Spleen (tissue), 11 donors: ENCODE data around the gene SLC39A1. TPM values are rescaled to one million over a fixed set of nuclear protein-coding genes. Genes with fewer than 3 reads are reported as not detected.
"Not testable (repeated sequence)": the region's sequence is repeated elsewhere in the genome, so short reads cannot be mapped to it uniquely, and the experiment has no call there.

Experiments
- DNase-seq: peaks from one replicate; pipeline ENCODE4 v3.0.0-alpha.2; 2020
- H3K27ac ChIP-seq, 8 donors: fragments of 200-600 bp; sonication (generic) in 7 of 8; 1 replicate in 4 of 8; 2 replicates in 4 of 8; pipeline versions ENCODE4 v1.5.0 to v1.8.0; 2016 to 2021; ENCODE audit warnings: inconsistent platforms in 4 of 8, mild to moderate bottlenecking in 4 of 8, moderate library complexity in 1 of 8
- H3K27me3 ChIP-seq, 7 donors: fragments of 200-600 bp; sonication (generic) in 6 of 7; replicated peaks in 1 of 7; 1 replicate in 4 of 7; 2 replicates in 3 of 7; pipeline versions ENCODE4 v1.5.0 to v1.8.0; 2016 to 2021; ENCODE audit warnings: inconsistent platforms in 3 of 7, mild to moderate bottlenecking in 1 of 7
- H3K36me3 ChIP-seq, 6 donors: fragments of 200-600 bp; sonication (generic) in 5 of 6; 1 replicate in 4 of 6; 2 replicates in 2 of 6; pipeline versions ENCODE4 v1.5.0 to v1.8.0; 2016 to 2021; ENCODE audit warnings: inconsistent platforms in 2 of 6
- H3K4me1 ChIP-seq, 6 donors: fragments of 200-600 bp; sonication (generic) in 5 of 6; 1 replicate in 3 of 6; 2 replicates in 3 of 6; pipeline versions ENCODE4 v1.5.0 to v1.8.0; 2016 to 2021; ENCODE audit warnings: inconsistent platforms in 3 of 6
- H3K4me3 ChIP-seq, 8 donors: fragments of 200-600 bp; sonication (generic) in 7 of 8; 1 replicate in 4 of 8; 2 replicates in 4 of 8; pipeline versions ENCODE4 v1.5.0 to v1.8.0; 2016 to 2021; ENCODE audit warnings: inconsistent platforms in 4 of 8, mild to moderate bottlenecking in 4 of 8, moderate library complexity in 2 of 8
- H3K9me3 ChIP-seq, 8 donors: fragments of 200-600 bp; sonication (generic) in 7 of 8; 1 replicate in 4 of 8; 2 replicates in 4 of 8; pipeline versions ENCODE4 v1.5.0 to v1.8.0; 2016 to 2021; ENCODE audit warnings: inconsistent platforms in 4 of 8
- POLR2A ChIP-seq, 3 donors: fragments of 450-650 bp; IDR thresholded peaks; one replicate each; pipeline ENCODE4 v1.5.1; 2017; ENCODE audit warnings: antibody characterized with exemption in 3 of 3, mild to moderate bottlenecking in 1 of 3
- POLR2AphosphoS5 ChIP-seq, 3 donors: sonication (generic); formaldehyde crosslinking; IDR thresholded peaks; one replicate each; pipeline ENCODE4 v1.5.1; 2017; ENCODE audit warnings: antibody characterized with exemption in 3 of 3
- WGBS, 5 donors: extraction: QIAGEN DNeasy Blood & Tissue Kit in 3 of 5; methylation state at CpG; one replicate each; pipeline versions ENCODE4 v1.1.5 to v1.1.7; 2013 to 2018; 5-methylcytosine and 5-hydroxymethylcytosine counted together
- intact Hi-C: fragments of 100-400 bp; cut with DNase I; formaldehyde crosslinking; loops from one replicate; pipeline ENCODE4 v1.15.0; 2023; ENCODE audit warnings: low total_unique reads
- polyA plus RNA-seq, 3 donors: library from polyadenylated mRNA; stranded (reverse); fragments of 200-250 nt; gene quantifications; one replicate each; pipeline ENCODE4 v1.2.1, GENCODE V29; 2013
- total RNA-seq, 7 donors: library from RNA; depleted of rRNA in 3 of 7; stranded (reverse); fragments of >200 nt in 3 of 7; fragmentation: NEBNext Ultra II Directional in 4 of 7; extraction: Animal tissue kit (Norgen Biotek cat#: 25700) in 4 of 7; gene quantifications; one replicate each; pipeline versions ENCODE4 v1.1.0 to v1.2.1, GENCODE V29; 2016 to 2021
- TF ChIP-seq, protein P1 (sequence below), 11 experiments: fragments of 200-600 bp in 7 of 11; fragments of 450-650 bp in 4 of 11; sonication (generic) in 4 of 11; IDR thresholded peaks in 8 of 11; conservative IDR thresholded peaks in 3 of 11; 1 replicate in 7 of 11; 2 replicates in 4 of 11; pipeline versions ENCODE4 v1.4.0 to v1.8.0; 2016 to 2021; ENCODE audit warnings: antibody characterized with exemption in 11 of 11, inconsistent platforms in 4 of 11, mild to moderate bottlenecking in 1 of 11
- donor health status: healthy with polysubstance abuse.
- donor health status: DM: no; HTN: no; CAD: no; lungs with moderate emphysema.
- donor health status: DM: no; HTN: no; CAD: no.
- donor health status: Bipolar disorder and iron deficiency.
- donor health status: healthy.
- donor health status: DM: no; HTN: no; CAD: no.
- donor health status: DM: yes; HTN: yes; CAD: no.

Gene SLC39A1
- total and polyA plus RNA-seq, 10 donors, result 23.6 to 88.4 (median 69.4) TPM

DNA sequence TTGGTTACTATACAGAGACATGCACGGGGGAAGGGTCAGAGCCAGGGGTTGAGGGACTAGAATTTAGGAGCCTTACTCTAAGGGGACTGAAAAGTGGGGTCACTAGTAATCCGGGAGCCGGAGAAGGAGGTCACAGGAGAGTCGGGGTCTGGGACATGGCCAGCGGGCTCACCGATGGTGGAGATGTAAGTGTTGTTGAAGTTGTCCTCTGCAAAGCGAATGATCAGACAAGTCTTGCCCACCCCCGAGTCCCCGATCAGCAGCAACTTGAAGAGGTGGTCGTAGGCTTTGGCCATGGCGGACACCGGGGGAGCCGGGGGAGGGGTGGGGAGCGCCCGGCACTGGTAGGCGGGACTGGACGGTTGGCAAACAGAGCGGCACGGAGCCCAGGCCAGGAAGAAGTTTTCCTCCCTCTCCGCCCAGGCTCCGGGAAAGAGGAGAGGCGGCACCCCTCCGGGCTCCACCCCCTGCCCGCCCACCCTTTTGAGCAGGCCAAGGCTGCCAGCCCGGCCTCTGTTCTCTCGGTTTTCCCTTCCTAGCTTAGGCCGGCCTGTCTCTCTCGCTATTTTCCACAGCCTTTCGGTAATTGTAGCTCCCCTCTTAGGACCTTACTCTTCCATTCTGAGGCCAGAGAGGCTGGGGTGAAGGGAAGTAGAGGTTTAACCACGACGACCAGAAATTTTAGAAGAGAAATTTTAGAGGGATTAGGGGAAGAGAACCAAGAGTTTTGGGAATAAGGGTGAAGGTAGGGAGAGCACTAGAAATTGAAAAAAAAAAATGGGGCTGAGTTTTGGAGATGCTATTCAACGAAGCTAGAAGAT lies 22.8 kb upstream of the SLC39A1 start, which contains the start of gene RAB13:
RAB13 (minus strand) TSS at position 399 of the 821 bp plus-strand sequence; CDS start at position 296, 103 bp downstream.
- intact Hi-C loops, result no loop called here
- Histone ChIP-seq H3K4me3 (peak within 1 kb of the TSS; percentile 29 to 72 (median 48)), H3K36me3 (peaks cover 0 to 16% (median 0%) of the 10 kb centered on the region in 6 donors), H3K27ac (peak within 1 kb of the TSS; percentile 66 to 91 (median 84)), H3K27me3 (no peaks in the 10 kb centered on the region), H3K9me3 (no peaks in the 10 kb centered on the region), H3K4me1 (peaks cover 21 to 75% (median 56%) of the 10 kb centered on the region in 6 donors)
- 4 to 12% (median 9%) methylated on average over 27 to 32 of the region's 32 CpGs for WGBS, 5 donors
- peak; percentile 88 for DNase-seq
- TF ChIP-seq POLR2A (IDR thresholded peaks at IDR 0.05) (peak in 1 of 3 donors; percentile 20), POLR2AphosphoS5 (IDR thresholded peaks at IDR 0.05) (peak; percentile 61 to 83 (median 83))
- TF ChIP-seq, protein P1, sequence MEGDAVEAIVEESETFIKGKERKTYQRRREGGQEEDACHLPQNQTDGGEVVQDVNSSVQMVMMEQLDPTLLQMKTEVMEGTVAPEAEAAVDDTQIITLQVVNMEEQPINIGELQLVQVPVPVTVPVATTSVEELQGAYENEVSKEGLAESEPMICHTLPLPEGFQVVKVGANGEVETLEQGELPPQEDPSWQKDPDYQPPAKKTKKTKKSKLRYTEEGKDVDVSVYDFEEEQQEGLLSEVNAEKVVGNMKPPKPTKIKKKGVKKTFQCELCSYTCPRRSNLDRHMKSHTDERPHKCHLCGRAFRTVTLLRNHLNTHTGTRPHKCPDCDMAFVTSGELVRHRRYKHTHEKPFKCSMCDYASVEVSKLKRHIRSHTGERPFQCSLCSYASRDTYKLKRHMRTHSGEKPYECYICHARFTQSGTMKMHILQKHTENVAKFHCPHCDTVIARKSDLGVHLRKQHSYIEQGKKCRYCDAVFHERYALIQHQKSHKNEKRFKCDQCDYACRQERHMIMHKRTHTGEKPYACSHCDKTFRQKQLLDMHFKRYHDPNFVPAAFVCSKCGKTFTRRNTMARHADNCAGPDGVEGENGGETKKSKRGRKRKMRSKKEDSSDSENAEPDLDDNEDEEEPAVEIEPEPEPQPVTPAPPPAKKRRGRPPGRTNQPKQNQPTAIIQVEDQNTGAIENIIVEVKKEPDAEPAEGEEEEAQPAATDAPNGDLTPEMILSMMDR (IDR thresholded peaks at IDR 0.05 in 8 of 11, conservative IDR thresholded peaks at IDR 0.05 in 3 of 11), result no peak

DNA sequence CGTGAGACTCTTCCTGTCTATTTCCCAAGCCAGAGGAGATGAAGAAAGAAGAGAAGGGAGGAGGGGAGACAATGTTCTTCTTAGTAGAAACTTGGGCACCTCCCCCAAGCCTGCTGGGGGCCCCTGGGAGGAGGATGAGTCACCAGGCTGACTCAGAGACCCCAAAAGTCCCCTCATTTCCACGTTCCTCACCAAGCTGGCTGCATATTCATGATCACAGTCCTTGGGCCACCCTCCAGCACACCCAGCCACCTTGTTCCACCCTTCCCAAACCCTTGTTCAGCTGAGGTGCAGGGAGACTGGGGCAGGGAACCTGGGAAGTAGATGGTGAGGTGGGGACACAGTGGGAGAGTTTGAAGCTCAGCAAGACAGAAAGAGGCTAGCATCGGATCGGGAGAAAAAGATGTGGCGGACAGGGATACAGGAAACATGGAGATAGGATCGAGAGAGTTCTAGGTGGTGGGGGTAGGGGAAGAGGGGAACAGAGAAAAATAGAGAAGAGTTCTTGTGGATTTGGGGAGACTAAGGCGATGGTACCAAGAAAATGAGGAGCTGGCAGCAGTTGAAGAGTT lies 22.1 kb upstream of the SLC39A1 start:
- peak overlapping the region; percentile 60 to 91 (median 84) for H3K27ac ChIP-seq
- intact Hi-C loops, result no loop called here
- TF ChIP-seq POLR2AphosphoS5 (IDR thresholded peaks at IDR 0.05), result no peak
- TF ChIP-seq POLR2A (IDR thresholded peaks at IDR 0.05), result no peak
- TF ChIP-seq, protein P1 (IDR thresholded peaks at IDR 0.05 in 8 of 11, conservative IDR thresholded peaks at IDR 0.05 in 3 of 11), result no peak
- WGBS, 5 donors, result 19 to 36% (median 27%) methylated on average over 7 of the region's 7 CpGs
- no peaks in the 10 kb centered on the region for H3K9me3 ChIP-seq
- H3K27me3 ChIP-seq, result no peaks in the 10 kb centered on the region
- peaks cover 24 to 80% (median 60%) of the 10 kb centered on the region in 6 donors for H3K4me1 ChIP-seq
- H3K36me3 ChIP-seq, result peaks cover 0 to 24% (median 0%) of the 10 kb centered on the region in 6 donors
- peak overlapping the region; percentile 29 to 72 (median 48) for H3K4me3 ChIP-seq
- no peak for DNase-seq

DNA sequence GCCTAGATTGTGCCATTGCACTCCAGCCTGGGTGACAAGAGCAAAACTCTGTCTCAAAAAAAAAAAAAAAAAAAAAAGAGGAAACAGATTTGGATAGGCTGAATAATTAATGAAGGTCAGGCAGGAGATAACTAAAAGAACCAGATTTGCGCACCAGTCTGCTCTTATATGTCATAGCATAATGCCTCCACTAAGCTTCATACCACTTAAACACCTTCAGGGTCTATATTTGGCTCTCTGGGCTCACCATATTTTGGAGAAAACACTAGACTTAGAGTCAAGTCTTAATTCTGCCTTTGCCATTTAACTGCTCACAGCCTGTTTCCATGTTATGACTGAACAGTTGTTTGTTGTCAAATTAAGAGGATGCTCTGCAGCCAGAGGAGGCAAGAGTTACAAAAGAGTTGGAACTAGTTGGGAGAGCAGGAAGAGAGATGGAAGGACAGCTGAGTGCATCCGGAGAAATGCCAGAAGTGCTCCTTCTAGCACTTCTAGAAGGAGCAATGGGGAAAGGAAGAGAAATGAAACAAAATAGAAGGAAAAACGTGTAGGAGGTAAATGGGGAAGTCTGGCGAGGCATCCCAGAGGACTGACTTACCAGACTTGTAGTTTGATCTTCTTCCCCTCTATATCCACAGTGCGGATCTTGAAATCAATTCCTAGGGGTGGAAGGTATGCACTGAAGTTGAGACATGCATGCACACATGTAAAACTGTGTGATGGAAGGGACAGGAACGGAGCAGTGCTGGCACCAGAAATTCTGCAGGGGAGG lies 21.0 kb upstream of the SLC39A1 start:
- no peaks in the 10 kb centered on the region for H3K27me3 ChIP-seq
- peak overlapping the region in 7 of 8 donors; percentile 82 to 91 (median 84) for H3K27ac ChIP-seq
- 40 to 57% (median 45%) methylated on average over 6 of the region's 6 CpGs for WGBS, 5 donors
- TF ChIP-seq POLR2A (IDR thresholded peaks at IDR 0.05) (no peak), POLR2AphosphoS5 (IDR thresholded peaks at IDR 0.05) (peak in 1 of 3 donors; percentile 52)
- TF ChIP-seq, protein P1 (IDR thresholded peaks at IDR 0.05 in 8 of 11, conservative IDR thresholded peaks at IDR 0.05 in 3 of 11), result no peak
- intact Hi-C loops, result loop anchor here (5.0 kb wide), 1 partner anchor 187 kb away; no protein-coding TSS in a partner anchor
- peaks cover 24 to 75% (median 54%) of the 10 kb centered on the region in 6 donors for H3K4me1 ChIP-seq
- H3K9me3 ChIP-seq, result no peaks in the 10 kb centered on the region
- peak overlapping the region in 7 of 8 donors; percentile 29 to 72 (median 48) for H3K4me3 ChIP-seq
- peaks cover 0 to 24% (median 0%) of the 10 kb centered on the region in 6 donors for H3K36me3 ChIP-seq
- DNase-seq, result no peak

DNA sequence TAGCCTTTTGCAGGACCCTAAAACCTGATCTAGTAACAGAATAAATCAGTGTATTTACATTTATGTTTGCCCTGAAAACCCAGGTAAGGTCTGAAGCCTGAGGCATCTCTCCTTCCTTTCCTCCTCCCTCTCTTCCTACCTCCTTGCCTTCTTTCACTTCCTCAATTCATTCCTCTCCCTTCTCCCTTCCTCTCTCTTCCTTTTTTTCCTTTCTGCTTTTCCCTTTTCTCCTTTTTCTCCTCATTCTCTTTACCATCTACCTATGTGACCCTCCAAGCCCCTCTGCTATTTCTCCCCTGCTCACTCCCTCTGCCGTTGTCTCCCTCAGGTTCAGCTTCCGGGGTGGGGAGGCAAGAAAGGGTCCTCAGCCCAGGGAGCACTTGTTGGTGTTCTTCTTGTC lies 18.4 kb upstream of the SLC39A1 start:
- Histone ChIP-seq H3K36me3 (peaks cover 0 to 30% (median 0%) of the 10 kb centered on the region in 6 donors), H3K27ac (peak overlapping the region in 7 of 8 donors; percentile 51 to 71 (median 65)), H3K4me1 (peaks cover 24 to 81% (median 60%) of the 10 kb centered on the region in 6 donors)
- not testable (repeated sequence) for DNase-seq, H3K4me3 ChIP-seq, H3K9me3 ChIP-seq, H3K27me3 ChIP-seq
- 81 to 91% (median 83%) methylated on average over 2 of the region's 2 CpGs for whole genome bisulfite sequencing, 5 donors
- intact Hi-C loops, result loop anchor here (5.0 kb wide), 1 partner anchor 184 kb away; no protein-coding TSS in a partner anchor

DNA sequence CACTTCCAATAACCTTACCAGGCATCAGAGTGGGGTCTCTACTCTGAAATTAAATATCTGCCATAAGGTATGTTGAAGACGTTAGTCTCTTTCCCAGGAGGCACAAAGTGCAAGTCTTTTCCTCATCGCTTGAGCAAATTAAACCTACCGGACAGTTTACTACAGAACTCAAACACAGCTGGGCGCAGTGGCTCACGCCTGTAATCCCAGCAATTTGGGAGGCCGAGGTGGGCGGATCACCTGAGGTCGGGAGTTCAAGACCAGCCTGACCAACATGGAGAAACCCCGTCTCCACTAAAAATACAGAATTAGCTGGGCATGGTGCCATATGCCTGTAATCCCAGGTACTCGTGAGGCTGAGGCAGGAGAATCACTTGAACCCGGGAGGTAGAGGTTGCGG lies 15.8 kb upstream of the SLC39A1 start:
- peaks cover 20 to 81% (median 54%) of the 10 kb centered on the region in 6 donors for H3K4me1 ChIP-seq
- DNase-seq, result peak; percentile 39
- H3K27ac ChIP-seq, result peak overlapping the region in 1 of 8 donors; percentile 98
- H3K4me3 ChIP-seq, H3K9me3 ChIP-seq, intact Hi-C loops, H3K27me3 ChIP-seq: not testable (repeated sequence)
- 93 to 96% (median 95%) methylated on average over 12 of the region's 12 CpGs for WGBS, 5 donors
- peaks cover 0 to 52% (median 19%) of the 10 kb centered on the region in 6 donors for H3K36me3 ChIP-seq
